C4-2B (cell line): Measurements from ENCODE around the gene PARD3.

Source experiments
- H3K27ac ChIP-seq: fragments of 450-650 bp; 2 replicates; pipeline ENCODE4 v1.5.1; 2017
- CTCF ChIP-seq: fragments of 450-650 bp; conservative IDR thresholded peaks from 2 replicates; pipeline ENCODE4 v1.5.1; 2017; ENCODE audit warnings: mild to moderate bottlenecking
- ZFX ChIP-seq: fragments of 450-650 bp; IDR thresholded peaks from 2 replicates; pipeline ENCODE4 v1.6.1; 2017

PARD3 gene

GRCh38 chr10:34613491-34613890, 201.6 kb downstream of the PARD3 start:
- no peak overlapping the region for H3K27ac ChIP-seq
- TF ChIP-seq ZFX (no peak), CTCF (no peak)

- no peak overlapping the region for H3K27ac ChIP-seq
- TF ChIP-seq CTCF (no peak), ZFX (no peak)
These were observed 202.2 kb downstream of the PARD3 start for GRCh38 chr10:34612938-34613337.

- TF ChIP-seq CTCF: no peak
- H3K27ac ChIP-seq: no peak overlapping the region
These were observed 202.7 kb downstream of the PARD3 start for GRCh38 chr10:34612446-34612845.

GRCh38 chr10:34609287-34609940, 205.7 kb downstream of the PARD3 start:
- TF ChIP-seq CTCF (no peak), ZFX (no peak)
- no peak overlapping the region for H3K27ac ChIP-seq

- no peak overlapping the region for H3K27ac ChIP-seq
- no peak for TF ChIP-seq ZFX
- no peak for TF ChIP-seq CTCF
These were observed 207.2 kb downstream of the PARD3 start for GRCh38 chr10:34607894-34608293.

- no peak for TF ChIP-seq ZFX
- no peak for TF ChIP-seq CTCF
These were observed 208.2 kb downstream of the PARD3 start for GRCh38 chr10:34606890-34607289.

GRCh38 chr10:34602478-34602877, 212.6 kb downstream of the PARD3 start:
- no peak for TF ChIP-seq ZFX
- TF ChIP-seq CTCF: no peak
- H3K27ac ChIP-seq: no peak overlapping the region

More at GRCh38 chr10:34606890-34607289, 208.2 kb downstream of the PARD3 start:
- H3K27ac ChIP-seq: no peak overlapping the region
